ENCODE results near the gene OR5A1.

DNA sequence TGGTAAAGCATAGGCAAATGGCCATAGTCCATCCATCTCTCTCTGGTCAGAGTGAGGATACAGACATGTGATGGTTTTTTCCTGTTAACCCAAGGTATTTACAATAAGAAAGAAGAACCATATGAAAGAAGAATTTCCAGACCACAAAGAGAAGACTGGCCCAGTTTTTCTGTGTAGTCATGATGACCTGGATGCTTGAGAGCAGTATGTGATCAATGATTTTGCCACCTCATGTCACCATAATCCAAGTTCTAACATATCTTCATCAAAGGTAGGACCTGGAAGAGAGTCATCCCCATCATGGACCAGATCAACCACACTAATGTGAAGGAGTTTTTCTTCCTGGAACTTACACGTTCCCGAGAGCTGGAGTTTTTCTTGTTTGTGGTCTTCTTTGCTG lies 20.4 kb downstream of the OR5A1 start, which contains the start of gene OR4D6:
- TF ChIP-seq, protein P1, sequence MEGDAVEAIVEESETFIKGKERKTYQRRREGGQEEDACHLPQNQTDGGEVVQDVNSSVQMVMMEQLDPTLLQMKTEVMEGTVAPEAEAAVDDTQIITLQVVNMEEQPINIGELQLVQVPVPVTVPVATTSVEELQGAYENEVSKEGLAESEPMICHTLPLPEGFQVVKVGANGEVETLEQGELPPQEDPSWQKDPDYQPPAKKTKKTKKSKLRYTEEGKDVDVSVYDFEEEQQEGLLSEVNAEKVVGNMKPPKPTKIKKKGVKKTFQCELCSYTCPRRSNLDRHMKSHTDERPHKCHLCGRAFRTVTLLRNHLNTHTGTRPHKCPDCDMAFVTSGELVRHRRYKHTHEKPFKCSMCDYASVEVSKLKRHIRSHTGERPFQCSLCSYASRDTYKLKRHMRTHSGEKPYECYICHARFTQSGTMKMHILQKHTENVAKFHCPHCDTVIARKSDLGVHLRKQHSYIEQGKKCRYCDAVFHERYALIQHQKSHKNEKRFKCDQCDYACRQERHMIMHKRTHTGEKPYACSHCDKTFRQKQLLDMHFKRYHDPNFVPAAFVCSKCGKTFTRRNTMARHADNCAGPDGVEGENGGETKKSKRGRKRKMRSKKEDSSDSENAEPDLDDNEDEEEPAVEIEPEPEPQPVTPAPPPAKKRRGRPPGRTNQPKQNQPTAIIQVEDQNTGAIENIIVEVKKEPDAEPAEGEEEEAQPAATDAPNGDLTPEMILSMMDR (IDR thresholded peaks at IDR 0.05): no peak
- TF ChIP-seq POLR2A (IDR thresholded peaks at IDR 0.05): no peak
